Lung (tissue), 12 donors: ENCODE data around the gene LINC01488. TPM values are rescaled to one million over a fixed set of nuclear protein-coding genes. Genes with fewer than 3 reads are reported as not detected.

Source experiments
- ATAC-seq: fragments of 200-7000 bp; cut with Tn5 transposase; one replicate; pipeline ENCODE4 v1.9.1; 2020; ENCODE audit warnings: moderate number of reproducible peaks; ENCODE audit not compliant: insufficient read depth, low FRiP score
- DNase-seq, 3 donors: peaks; one replicate each; pipeline ENCODE4 v3.0.0-alpha.2; 2013 to 2017
- H3K27ac ChIP-seq, 2 donors: one replicate each; pipeline ENCODE4 v1.5.1; 2013; ENCODE audit warnings: mild to moderate bottlenecking in 2 of 2, moderate library complexity in 2 of 2, control low read depth in 1 of 2, inconsistent platforms in 1 of 2, low read depth in 1 of 2, low read length in 1 of 2
- H3K27me3 ChIP-seq, 3 donors: one replicate each; pipeline ENCODE4 v1.5.1; 2013; ENCODE audit warnings: low read length in 2 of 3; ENCODE audit not compliant: control insufficient read depth in 3 of 3, insufficient read depth in 3 of 3
- H3K36me3 ChIP-seq, 4 donors: one replicate each; pipeline ENCODE4 v1.5.1; 2013; ENCODE audit warnings: low read length in 4 of 4, mild to moderate bottlenecking in 1 of 4, moderate library complexity in 1 of 4; ENCODE audit not compliant: control insufficient read depth in 4 of 4, insufficient read depth in 4 of 4
- H3K4me1 ChIP-seq, 5 donors: one replicate each; pipeline ENCODE4 v1.5.1; 2013; ENCODE audit warnings: low read length in 5 of 5, mild to moderate bottlenecking in 2 of 5, moderate library complexity in 1 of 5; ENCODE audit not compliant: control insufficient read depth in 5 of 5, insufficient read depth in 5 of 5
- H3K4me3 ChIP-seq: one replicate; pipeline ENCODE4 v1.5.1; 2013; ENCODE audit warnings: mild to moderate bottlenecking, control low read depth, moderate library complexity
- H3K9ac ChIP-seq, 2 donors: one replicate each; pipeline ENCODE4 v1.5.1; 2013; ENCODE audit warnings: low read length in 2 of 2, control low read depth in 1 of 2; ENCODE audit not compliant: insufficient read depth in 1 of 2
- H3K9me3 ChIP-seq, 4 donors: one replicate each; pipeline ENCODE4 v1.5.1; 2013; ENCODE audit warnings: low read length in 3 of 4, mild to moderate bottlenecking in 1 of 4, moderate library complexity in 1 of 4; ENCODE audit not compliant: control insufficient read depth in 4 of 4, insufficient read depth in 3 of 4
- CTCF ChIP-seq: IDR thresholded peaks from 2 replicates; pipeline ENCODE4 v1.5.1; 2012; ENCODE audit warnings: mild to moderate bottlenecking; ENCODE audit errors: control extremely low read depth, extremely low read depth
- WGBS, 2 donors: extraction: QIAGEN DNeasy Blood & Tissue Kit; methylation state at CpG; one replicate each; pipeline ENCODE4 v1.1.7; 2013; 5-methylcytosine and 5-hydroxymethylcytosine counted together
- polyA plus RNA-seq, 2 donors: library from polyadenylated mRNA; stranded (reverse); fragments of 200-250 nt; gene quantifications; one replicate each; pipeline ENCODE4 v1.2.1, GENCODE V29; 2013
- total RNA-seq, 2 donors: library from RNA; depleted of rRNA in 1 of 2; stranded (reverse); fragments of >200 nt in 1 of 2; gene quantifications; one replicate each; pipeline ENCODE4 v1.2.1, GENCODE V29; 2014 to 2021
- donor health status: control.
- donor health status: control.
- donor health status: Bipolar disorder and iron deficiency.
- donor health status: healthy.
- donor health status: DM: yes; HTN: yes; CAD: no.

The LINC01488 gene
- total and polyA plus RNA-seq, 4 donors: not detected

GRCh38 chr11:69484427-69485259 is 3.2 kb downstream of the LINC01488 start:
- Histone ChIP-seq H3K4me3 (no peak overlapping the region), H3K4me1 (peaks cover 3 to 56% (median 21%) of the 10 kb centered on the region in 5 donors), H3K9me3 (no peaks in the 10 kb centered on the region), H3K9ac (no peak overlapping the region), H3K27ac (peak overlapping the region in 1 of 2 donors; percentile 26), H3K36me3 (no peaks in the 10 kb centered on the region), H3K27me3 (no peaks in the 10 kb centered on the region)
- WGBS, 2 donors: 84 to 86% methylated on average over 13 of the region's 13 CpGs
- ATAC-seq (no peak), DNase-seq (no peak)
- no peak for TF ChIP-seq CTCF

GRCh38 chr11:69485337-69486041 is 4.0 kb downstream of the LINC01488 start:
- DNase-seq (no peak), ATAC-seq (no peak)
- 89 to 91% methylated on average over 11 of the region's 11 CpGs for WGBS, 2 donors
- H3K4me1 ChIP-seq: peaks cover 0 to 48% (median 14%) of the 10 kb centered on the region in 5 donors
- no peak overlapping the region for H3K4me3 ChIP-seq
- H3K9ac ChIP-seq: no peak overlapping the region
- no peaks in the 10 kb centered on the region for H3K27me3 ChIP-seq
- H3K36me3 ChIP-seq: no peaks in the 10 kb centered on the region
- H3K9me3 ChIP-seq: no peaks in the 10 kb centered on the region
- TF ChIP-seq CTCF: no peak
- no peak overlapping the region for H3K27ac ChIP-seq

- no peak for DNase-seq
- H3K27ac ChIP-seq: no peak overlapping the region
Measured at GRCh38 chr11:69486056-69486772, 4.8 kb downstream of the LINC01488 start.

More at GRCh38 chr11:69486056-69486772, 4.8 kb downstream of the LINC01488 start:
- H3K4me3 ChIP-seq: no peak overlapping the region
- no peaks in the 10 kb centered on the region for H3K27me3 ChIP-seq
- WGBS, 2 donors: 87 to 97% methylated on average over 15 to 17 of the region's 17 CpGs
- no peak overlapping the region for H3K9ac ChIP-seq
- H3K4me1 ChIP-seq: peaks cover 0 to 44% (median 8%) of the 10 kb centered on the region in 5 donors
- H3K9me3 ChIP-seq: no peaks in the 10 kb centered on the region
- H3K36me3 ChIP-seq: no peaks in the 10 kb centered on the region
- no peak for ATAC-seq
- TF ChIP-seq CTCF: no peak
